Measurements from ENCODE around the gene PAPPA. TPM values are rescaled to one million over a fixed set of nuclear protein-coding genes. Genes with fewer than 3 reads are reported as not detected.

PAPPA gene
- total RNA-seq, 1 donor from 2014 or later, result 0.69 TPM

- Histone ChIP-seq H3K4me1 (no peaks in the 10 kb centered on the region), H3K27me3 (ENCODE audit: low read depth) (no peaks in the 10 kb centered on the region), H3K36me3 (no peaks in the 10 kb centered on the region), H3K27ac (replicated peaks) (no peak overlapping the region), H3K9me3 (replicated peaks) (no peaks in the 10 kb centered on the region), H3K4me3 (no peak overlapping the region)
- DNase-seq, result no peak
- no peak for TF ChIP-seq CTCF (IDR thresholded peaks at IDR 0.05; ENCODE audit: borderline replicate concordance)
- intact Hi-C loops (cut with micrococcal nuclease), result no loop called here
Measured at GRCh38 chr9:116174347-116174746, 20.8 kb downstream of the PAPPA start.

DNA sequence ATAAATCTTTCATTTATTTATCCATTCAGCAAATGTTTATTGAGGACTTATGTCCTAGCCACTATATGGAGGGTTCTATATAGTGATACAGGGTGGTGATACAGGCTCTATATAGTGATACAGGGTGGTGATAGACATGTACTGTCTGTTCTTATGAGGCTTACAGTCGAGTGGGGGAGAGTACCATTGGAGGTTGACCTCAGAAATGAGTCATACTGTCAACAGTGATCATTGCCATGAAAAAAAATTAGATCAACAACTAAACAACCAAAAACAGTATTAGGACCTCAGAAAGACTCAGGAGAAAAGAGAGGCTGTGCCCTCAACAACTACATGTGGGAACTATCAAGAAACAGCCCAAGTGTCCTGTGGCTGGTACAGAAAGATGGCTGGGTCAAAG, 22.0 kb downstream of the PAPPA start:
- no peak for TF ChIP-seq CTCF (IDR thresholded peaks at IDR 0.05; ENCODE audit: borderline replicate concordance)
- no peaks in the 10 kb centered on the region for H3K4me1 ChIP-seq
- no peak overlapping the region for H3K27ac ChIP-seq (replicated peaks)
- intact Hi-C loops (cut with micrococcal nuclease), result no loop called here
- no peak overlapping the region for H3K4me3 ChIP-seq
- no peak for DNase-seq
- peaks cover 8% of the 10 kb centered on the region for H3K27me3 ChIP-seq (ENCODE audit: low read depth)
- no peaks in the 10 kb centered on the region for H3K9me3 ChIP-seq (replicated peaks)
- no peaks in the 10 kb centered on the region for H3K36me3 ChIP-seq

DNA sequence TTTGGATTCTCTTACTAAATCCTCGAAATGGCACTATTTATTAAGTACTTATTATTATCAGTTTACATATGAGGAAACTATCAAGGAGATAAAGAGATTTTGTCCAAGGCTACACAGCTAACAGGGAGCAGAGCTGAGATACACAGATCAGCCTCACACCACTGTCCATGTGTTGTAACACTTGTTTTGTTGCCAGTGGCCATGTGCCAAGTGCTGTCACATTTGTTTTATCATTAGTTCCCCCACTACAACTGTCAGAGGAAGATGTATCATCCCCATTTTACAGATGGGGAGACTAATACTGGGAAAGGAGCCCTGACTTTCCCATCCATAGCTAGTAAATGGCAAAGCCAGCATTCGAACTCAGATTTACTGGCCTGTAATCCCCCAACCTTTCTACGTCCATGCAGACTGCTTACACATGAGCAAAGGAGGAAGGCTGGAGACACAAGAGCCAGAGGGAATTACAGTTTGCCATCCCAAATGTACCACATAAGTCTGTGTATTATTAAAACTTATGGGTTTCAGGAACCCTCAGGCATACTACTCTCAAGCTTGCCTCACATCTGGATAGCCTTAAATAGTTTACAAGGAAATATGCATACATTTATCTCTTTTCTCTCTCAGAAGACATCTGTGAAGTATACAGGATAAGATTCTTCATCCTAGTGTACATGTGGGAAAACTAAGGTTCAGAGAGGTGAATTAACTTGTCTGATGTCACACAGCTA, 25.1 kb downstream of the PAPPA start:
- H3K9me3 ChIP-seq (replicated peaks), result no peaks in the 10 kb centered on the region
- no peak for DNase-seq
- H3K4me3 ChIP-seq, result no peak overlapping the region
- H3K36me3 ChIP-seq, result no peaks in the 10 kb centered on the region
- no peaks in the 10 kb centered on the region for H3K4me1 ChIP-seq
- TF ChIP-seq CTCF (IDR thresholded peaks at IDR 0.05; ENCODE audit: borderline replicate concordance), result no peak
- H3K27ac ChIP-seq (replicated peaks), result no peak overlapping the region
- intact Hi-C loops (cut with micrococcal nuclease), result no loop called here
- peaks cover 10% of the 10 kb centered on the region for H3K27me3 ChIP-seq (ENCODE audit: low read depth)

DNA sequence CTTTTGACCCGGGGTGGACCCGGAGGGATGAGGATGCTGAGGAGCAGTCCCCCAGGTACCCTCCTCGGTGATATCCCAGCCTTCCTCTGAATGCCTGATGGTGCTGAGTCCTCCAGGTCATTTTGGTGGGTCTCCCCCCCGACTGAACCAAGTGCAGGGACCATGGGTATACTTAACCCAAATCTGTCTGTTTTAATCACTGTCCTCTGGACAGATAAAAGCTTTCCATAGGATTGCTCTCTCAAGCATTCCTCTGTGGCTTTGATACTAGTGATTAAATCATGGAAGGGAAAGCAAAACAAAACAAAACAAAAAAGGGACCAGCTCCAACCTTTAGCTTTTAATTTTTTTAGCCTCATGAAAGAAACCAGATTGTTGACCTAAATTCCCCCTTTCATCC, 26.0 kb downstream of the PAPPA start:
- no peaks in the 10 kb centered on the region for H3K4me1 ChIP-seq
- TF ChIP-seq CTCF (IDR thresholded peaks at IDR 0.05; ENCODE audit: borderline replicate concordance), result no peak
- no peaks in the 10 kb centered on the region for H3K9me3 ChIP-seq (replicated peaks)
- H3K27me3 ChIP-seq (ENCODE audit: low read depth), result peaks cover 10% of the 10 kb centered on the region
- H3K27ac ChIP-seq (replicated peaks), result no peak overlapping the region
- no peak for DNase-seq
- no peak overlapping the region for H3K4me3 ChIP-seq
- intact Hi-C loops (cut with micrococcal nuclease), result no loop called here
- no peaks in the 10 kb centered on the region for H3K36me3 ChIP-seq

DNA sequence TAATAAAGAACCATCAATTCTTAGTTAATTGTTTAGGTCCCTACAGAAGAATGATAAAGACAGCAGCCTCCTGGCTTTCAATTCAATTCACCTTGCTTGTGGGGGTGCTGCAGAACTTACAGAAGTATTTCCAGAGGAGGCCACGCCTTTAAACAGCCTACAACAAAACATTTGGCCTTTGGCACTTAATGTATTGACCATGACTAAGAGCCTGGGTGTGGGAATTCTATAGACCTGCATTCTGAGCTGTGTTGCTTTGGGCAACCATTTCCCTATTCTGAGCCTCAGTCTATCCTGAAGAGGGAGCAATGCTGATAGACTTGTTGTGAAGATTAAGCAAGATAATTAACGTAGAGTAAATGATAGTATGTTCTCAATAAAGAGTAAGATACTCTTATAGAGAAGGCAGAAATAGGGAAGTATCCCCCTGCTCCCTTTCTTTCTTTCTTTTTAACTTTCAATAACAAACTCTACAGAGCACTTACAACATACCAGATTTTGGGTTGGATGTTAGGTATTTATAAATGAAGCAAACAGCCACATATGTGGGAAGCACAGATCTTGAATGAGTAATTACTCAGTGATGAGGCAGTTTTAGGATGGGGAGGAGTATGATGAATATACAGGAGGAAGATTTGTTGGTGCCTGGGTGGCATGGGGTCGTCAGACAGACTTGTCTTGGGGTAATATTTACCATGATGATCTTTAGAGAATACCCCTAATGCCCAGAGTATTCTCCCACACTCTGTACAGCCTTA, 28.4 kb downstream of the PAPPA start:
- Histone ChIP-seq H3K4me1 (no peaks in the 10 kb centered on the region), H3K27ac (replicated peaks) (no peak overlapping the region), H3K9me3 (replicated peaks) (no peaks in the 10 kb centered on the region), H3K4me3 (no peak overlapping the region), H3K27me3 (ENCODE audit: low read depth) (peaks cover 10% of the 10 kb centered on the region), H3K36me3 (no peaks in the 10 kb centered on the region)
- intact Hi-C loops (cut with micrococcal nuclease), result no loop called here
- no peak for TF ChIP-seq CTCF (IDR thresholded peaks at IDR 0.05; ENCODE audit: borderline replicate concordance)
- no peak for DNase-seq

Data from left ventricle myocardium inferior (tissue), 1 donor.